PFSK-1 (cell line): ENCODE measurements around the gene KCNIP4.

Source experiments
- FOXP2 ChIP-seq: optimal IDR thresholded peaks from 2 replicates; pipeline ENCODE3; 2011; ENCODE audit warnings: borderline replicate concordance, control low read depth, inconsistent platforms; ENCODE audit not compliant: insufficient read depth; ENCODE audit errors: extremely low read length, extremely low read depth
- POLR2AphosphoS5 ChIP-seq: IDR thresholded peaks from 2 replicates; pipeline ENCODE4 v1.6.1; 2012; ENCODE audit warnings: low read depth, mild to moderate bottlenecking, control low read depth, low read length, moderate library complexity
- SIN3A ChIP-seq: IDR thresholded peaks from 2 replicates; pipeline ENCODE4 v1.6.1; 2012; ENCODE audit warnings: mild to moderate bottlenecking, low read length, moderate library complexity, borderline replicate concordance; ENCODE audit not compliant: insufficient read depth
- TAF1 ChIP-seq: IDR thresholded peaks from 2 replicates; pipeline ENCODE4 v1.6.1; 2012; ENCODE audit warnings: low read length, control low read depth, borderline replicate concordance; ENCODE audit not compliant: insufficient read depth
- TF ChIP-seq, protein P1 (sequence below), 2 experiments: IDR thresholded peaks; 2 replicates each; pipeline versions ENCODE4 v1.6.1 to v1.8.0; 2011 to 2012; ENCODE audit warnings: low read depth in 2 of 2, low read length in 2 of 2, control low read depth in 1 of 2, inconsistent platforms in 1 of 2, mild to moderate bottlenecking in 1 of 2, moderate library complexity in 1 of 2; ENCODE audit not compliant: insufficient read depth in 1 of 2

- TF ChIP-seq POLR2AphosphoS5 (no peak), TAF1 (no peak), SIN3A (no peak), FOXP2 (no peak)
- TF ChIP-seq, protein P1, sequence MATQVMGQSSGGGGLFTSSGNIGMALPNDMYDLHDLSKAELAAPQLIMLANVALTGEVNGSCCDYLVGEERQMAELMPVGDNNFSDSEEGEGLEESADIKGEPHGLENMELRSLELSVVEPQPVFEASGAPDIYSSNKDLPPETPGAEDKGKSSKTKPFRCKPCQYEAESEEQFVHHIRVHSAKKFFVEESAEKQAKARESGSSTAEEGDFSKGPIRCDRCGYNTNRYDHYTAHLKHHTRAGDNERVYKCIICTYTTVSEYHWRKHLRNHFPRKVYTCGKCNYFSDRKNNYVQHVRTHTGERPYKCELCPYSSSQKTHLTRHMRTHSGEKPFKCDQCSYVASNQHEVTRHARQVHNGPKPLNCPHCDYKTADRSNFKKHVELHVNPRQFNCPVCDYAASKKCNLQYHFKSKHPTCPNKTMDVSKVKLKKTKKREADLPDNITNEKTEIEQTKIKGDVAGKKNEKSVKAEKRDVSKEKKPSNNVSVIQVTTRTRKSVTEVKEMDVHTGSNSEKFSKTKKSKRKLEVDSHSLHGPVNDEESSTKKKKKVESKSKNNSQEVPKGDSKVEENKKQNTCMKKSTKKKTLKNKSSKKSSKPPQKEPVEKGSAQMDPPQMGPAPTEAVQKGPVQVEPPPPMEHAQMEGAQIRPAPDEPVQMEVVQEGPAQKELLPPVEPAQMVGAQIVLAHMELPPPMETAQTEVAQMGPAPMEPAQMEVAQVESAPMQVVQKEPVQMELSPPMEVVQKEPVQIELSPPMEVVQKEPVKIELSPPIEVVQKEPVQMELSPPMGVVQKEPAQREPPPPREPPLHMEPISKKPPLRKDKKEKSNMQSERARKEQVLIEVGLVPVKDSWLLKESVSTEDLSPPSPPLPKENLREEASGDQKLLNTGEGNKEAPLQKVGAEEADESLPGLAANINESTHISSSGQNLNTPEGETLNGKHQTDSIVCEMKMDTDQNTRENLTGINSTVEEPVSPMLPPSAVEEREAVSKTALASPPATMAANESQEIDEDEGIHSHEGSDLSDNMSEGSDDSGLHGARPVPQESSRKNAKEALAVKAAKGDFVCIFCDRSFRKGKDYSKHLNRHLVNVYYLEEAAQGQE (IDR thresholded peaks at IDR 0.05; ENCODE audit: insufficient read depth in 1 of 2, low read depth in 2 of 2, low read length in 2 of 2) = no peak
These were observed 564.0 kb downstream of the KCNIP4 start for GRCh38 chr4:21384609-21385008.
